HG03439 (cell line): ENCODE results near the gene KCNH6.

Source experiments
- ATAC-seq: cut with Tn5 transposase; IDR thresholded peaks from one replicate; pipeline ENCODE4 v1.9.1; 2021; ENCODE audit warnings: mild to moderate bottlenecking, moderate library complexity; ENCODE audit not compliant: unreplicated experiment

The KCNH6 gene

DNA sequence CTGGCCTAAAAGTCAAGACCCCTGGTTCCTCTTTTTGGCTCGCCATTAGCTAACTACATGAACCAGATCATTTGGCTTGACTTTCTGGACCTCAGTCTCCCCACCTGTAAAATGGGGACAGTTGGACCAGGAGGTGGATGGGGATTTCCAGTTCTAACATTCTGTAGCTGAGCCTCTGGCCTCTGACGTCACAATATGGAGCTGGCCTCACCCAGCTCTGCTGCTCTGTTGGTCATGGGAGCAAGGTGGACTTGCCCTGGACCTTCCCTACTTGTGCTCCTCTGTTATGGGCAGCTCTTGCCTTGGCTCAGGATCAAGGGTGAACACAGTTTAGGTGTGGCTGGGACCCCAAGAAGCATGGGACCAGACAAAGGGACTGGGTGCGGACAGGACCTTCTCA lies 16.5 kb upstream of the KCNH6 start:
- ATAC-seq = no peak

GRCh38 chr17:63511331-63511730 lies 11.8 kb upstream of the KCNH6 start:
- ATAC-seq = no peak

DNA sequence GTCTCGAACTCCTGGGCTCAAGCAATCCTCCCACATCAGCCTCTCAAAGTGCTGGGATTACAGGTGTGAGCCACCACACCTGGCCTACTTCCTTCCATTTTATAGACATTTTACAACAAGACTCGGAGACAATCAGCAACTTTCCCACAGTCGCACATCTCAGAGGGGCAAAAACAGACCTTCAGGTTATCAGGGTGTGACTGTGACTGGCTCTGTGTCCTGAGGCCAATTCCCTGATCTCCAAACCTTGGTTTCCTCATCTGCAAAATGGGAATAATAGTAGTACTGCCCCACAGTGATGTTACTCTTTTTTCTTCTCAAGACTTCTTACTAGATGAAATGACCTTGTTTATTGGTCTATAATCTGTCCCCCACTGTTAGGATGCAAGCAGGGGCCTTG lies 10.8 kb upstream of the KCNH6 start:
- no peak for ATAC-seq

- no peak for ATAC-seq
Observed at GRCh38 chr17:63512896-63513644, 10.1 kb upstream of the KCNH6 start.

GRCh38 chr17:63514477-63514876 lies 8.7 kb upstream of the KCNH6 start:
- ATAC-seq = no peak

- ATAC-seq = no peak
Observed at GRCh38 chr17:63514974-63515373, 8.2 kb upstream of the KCNH6 start.

DNA sequence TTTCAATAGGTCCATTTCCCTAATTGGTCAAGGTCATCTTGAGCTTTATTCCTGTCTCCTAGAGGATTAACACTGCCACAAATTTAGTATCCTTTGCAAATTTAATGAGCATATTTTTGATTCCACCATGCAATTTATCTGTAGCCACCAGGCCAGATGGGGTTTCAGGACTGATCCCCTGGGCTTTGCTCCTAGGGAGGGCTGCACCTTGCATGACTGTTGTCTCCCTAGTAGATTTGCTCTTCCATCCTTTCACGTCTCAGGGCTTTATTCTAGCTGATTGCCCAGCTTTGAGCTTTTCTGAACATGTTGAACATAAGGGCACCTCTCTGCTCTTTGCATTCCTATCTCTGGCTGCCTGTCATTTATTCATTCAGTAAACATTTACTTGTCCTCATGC lies 7.7 kb upstream of the KCNH6 start:
- no peak for ATAC-seq

DNA sequence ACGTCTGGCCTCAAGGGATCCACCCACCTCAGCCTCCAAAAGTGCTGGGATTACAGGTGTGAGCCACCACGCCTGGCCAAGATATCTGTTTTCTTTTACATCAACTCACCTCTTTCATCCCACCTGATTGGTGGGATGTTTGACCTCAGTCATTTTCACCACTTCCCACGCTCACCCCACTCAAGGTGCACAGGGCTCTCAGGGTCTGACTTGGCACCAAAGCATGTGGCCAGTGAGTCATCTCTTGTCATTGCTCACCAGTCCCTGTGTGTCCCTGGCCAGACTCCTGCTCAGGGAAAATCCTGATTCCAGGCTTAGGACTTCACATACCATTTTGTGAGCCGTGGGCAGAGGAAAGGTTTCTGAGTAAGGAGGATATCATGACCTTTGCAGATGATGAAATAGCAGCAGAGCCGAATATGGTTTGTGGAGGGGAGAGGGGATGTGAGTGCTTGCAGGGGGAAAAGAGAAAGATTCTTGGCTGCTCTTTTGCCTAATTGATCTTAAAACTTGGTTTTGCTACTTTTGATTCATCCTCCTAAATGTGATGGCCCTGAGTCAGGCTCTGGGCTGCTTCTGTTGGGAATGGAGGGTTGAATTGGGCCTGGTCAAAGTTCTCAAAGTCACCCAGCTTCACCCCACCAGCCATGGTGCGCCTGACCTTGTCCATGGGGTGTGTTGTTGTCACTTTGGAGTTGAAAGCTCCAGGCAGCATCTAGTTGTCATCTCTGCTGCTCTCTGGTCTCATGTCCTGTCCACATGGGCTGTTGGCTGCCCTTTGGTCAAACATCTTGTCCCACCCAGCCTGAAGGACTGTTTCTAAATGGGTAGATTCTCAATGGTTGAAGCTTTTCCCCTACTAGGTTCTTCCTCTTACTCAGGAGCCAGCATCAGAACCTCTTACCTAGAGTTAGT lies 6.0 kb upstream of the KCNH6 start:
- ATAC-seq = no peak

DNA sequence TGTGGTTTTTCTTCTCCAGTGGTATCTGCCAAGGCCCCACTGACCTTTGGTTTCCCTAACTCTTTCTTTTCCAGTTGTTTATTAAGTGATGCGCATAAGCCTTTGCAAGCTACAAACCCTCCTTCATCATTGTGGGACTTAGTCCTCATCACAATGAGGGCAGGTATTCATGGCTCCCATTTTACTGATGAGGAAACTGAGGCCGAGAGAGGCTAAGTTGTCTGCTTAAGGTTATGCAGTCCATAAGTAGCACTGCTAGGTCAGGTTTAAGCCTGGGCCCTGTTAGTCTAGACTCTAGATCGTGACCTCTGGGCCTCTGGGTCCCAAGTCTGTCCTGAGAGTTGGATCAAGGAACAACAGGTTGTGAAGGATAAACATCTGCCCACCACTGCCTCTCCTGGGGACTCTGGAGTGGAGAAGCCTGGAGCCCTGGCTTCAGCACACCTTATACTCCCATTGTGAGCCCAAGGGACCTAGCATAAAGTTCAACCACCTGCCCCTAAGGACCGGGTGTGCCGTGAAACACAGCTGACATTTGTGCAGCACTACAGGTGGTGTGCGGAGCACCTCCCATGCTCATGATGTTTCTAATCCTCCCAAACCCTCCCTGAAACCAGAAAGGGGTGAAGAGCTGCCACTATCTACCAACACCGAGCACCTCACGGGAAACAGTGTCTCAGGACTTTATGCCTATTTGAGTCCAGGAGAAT lies 5.2 kb upstream of the KCNH6 start:
- no peak for ATAC-seq

DNA sequence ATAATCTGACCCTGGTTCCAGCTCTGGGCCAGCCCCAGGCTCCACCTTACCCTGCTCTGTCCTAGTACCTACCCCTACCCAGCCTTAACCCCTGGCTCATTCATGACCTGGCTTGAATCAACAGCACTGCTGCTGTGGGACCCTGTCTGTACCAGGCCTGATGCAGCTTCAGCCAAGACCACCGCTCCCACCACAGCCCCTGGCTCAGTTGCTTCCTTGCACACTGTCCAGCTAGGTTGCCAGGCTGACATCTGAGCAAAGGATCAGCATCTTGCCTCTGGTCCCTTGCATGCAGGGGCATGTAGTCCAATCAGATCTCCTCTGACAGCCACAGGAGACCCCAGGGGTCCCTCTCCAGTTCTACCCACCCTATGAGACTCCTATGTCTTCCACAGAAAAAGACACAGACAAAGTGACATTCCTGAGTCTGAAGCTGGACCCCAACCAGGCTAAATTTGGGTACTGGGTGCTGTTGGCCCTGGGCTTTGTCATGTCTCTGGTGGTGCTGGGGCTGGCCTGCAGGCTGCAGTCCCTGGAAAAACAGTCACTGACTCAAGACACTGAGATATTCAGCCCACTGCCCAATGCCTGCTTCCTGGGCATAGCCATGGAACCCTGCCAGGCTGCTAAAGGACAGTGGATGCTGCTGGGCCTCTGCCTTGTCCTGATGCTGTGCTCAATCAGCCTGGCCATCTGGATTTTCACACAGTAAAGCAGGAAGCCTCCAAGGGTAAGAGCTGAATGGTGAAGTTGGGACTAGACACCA lies 3.9 kb upstream of the KCNH6 start:
- ATAC-seq = no peak

DNA sequence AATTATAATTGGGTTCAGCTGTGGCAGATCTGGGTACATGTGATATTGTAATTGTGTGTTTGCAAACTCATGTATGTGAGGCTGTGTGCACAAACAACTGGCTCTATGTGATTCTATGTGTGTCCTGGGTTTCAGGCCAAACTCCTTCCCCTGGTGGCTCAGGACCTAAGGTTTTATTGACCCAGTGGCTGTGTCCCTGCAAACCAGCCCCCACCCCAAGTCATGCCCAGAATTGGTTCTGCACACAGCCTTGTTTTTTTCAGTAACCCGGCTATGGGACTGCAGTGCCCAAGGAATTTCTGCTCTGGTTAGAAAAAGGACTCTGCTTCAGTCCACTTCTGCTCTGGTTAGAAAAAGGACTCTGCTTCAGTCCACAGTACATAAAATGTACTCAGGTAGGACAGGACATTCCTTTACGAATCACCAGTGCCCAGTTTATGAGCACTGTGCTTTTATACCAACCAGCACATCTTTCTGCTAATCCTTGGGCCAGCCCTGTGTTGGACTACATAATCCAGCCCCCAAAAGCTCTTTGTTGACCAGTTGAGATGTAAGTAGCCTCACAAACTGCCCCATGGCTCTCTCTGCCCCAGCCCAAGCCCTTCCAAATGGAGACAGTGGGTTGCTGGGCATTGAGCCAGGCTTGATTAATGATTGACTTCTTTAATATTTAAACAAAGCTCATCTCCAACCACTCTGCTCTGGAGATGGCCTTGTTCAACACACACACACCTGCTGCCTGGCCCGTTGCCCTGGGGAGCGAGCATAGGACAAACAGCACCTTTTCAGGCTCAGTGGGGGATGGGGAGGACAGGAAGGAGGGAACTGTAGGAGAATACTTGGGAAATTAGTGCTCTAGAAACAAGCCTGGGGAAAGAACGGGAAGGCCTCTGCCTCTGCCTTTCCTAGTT lies 2.9 kb upstream of the KCNH6 start:
- no peak for ATAC-seq

- no peak for ATAC-seq
Observed at GRCh38 chr17:63524051-63524450, 893 bp downstream of the KCNH6 start.

- ATAC-seq = no peak
Observed at GRCh38 chr17:63525190-63525946, 2.2 kb downstream of the KCNH6 start.

DNA sequence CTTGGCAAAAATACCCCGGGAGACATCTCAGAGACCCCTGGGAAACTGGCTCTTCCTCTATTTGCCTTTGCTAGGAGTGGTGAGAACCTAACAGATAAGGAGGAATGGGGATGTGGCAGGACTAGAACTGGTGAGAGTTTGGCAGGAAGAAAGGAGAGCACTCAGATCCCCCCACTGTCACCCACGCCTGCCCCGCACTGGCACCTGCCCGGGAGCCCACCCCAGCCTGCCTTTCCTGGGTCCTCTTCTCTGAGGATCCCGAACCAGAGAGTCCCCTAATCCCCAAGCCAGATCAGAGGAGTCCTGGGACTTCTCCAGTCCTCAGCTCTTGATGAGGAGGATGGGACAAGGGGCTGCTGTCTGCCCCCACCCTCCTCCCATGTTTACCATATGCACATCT lies 3.7 kb downstream of the KCNH6 start:
- ATAC-seq = no peak

GRCh38 chr17:63528183-63528582 lies 5.0 kb downstream of the KCNH6 start:
- no peak for ATAC-seq

GRCh38 chr17:63529711-63530556 lies 6.8 kb downstream of the KCNH6 start:
- no peak for ATAC-seq

DNA sequence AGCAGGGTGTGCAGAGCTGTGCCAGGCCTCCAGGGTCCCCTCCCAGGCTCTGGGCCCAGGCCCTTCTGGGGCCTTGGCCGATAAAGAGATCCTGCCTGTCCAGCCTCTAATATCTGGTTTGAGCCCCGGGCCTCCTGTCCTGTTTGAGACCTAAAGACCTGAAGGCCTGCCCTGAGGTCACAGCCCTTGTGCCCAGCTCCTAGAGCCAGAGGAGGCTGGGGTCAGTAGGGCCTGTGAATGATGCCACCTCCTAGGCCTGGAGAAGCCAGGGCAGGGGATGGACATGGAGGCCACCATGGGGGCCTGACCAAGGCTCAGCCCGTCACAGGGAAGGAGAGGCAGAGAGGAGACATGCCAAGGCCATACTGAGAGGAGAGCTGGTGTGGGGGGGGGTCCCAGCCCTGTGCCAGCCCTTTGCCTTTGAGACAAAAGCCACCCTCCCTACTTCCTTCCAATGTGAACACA lies 7.4 kb downstream of the KCNH6 start:
- no peak for ATAC-seq
